GM19467 (cell line): Measurements from ENCODE around the gene ACTRT2.

Experiments used
- ATAC-seq: cut with Tn5 transposase; IDR thresholded peaks from one replicate; pipeline ENCODE4 v1.9.1; 2021; ENCODE audit warnings: mild to moderate bottlenecking, moderate library complexity; ENCODE audit not compliant: unreplicated experiment

Gene ACTRT2

GRCh38 chr1:3002349-3003038, 18.8 kb upstream of the ACTRT2 start:
- ATAC-seq, result no peak

GRCh38 chr1:3003039-3003940, 18.0 kb upstream of the ACTRT2 start:
- ATAC-seq, result no peak

GRCh38 chr1:3003941-3004270, 17.4 kb upstream of the ACTRT2 start:
- ATAC-seq, result no peak

- ATAC-seq, result no peak
Observed at GRCh38 chr1:3004285-3005205, 16.7 kb upstream of the ACTRT2 start.

GRCh38 chr1:3005771-3006170, 15.5 kb upstream of the ACTRT2 start:
- ATAC-seq, result no peak

- ATAC-seq, result no peak
Observed at GRCh38 chr1:3007298-3008147, 13.7 kb upstream of the ACTRT2 start.

GRCh38 chr1:3009021-3009420, 12.2 kb upstream of the ACTRT2 start:
- ATAC-seq, result no peak

- ATAC-seq, result no peak
Observed at GRCh38 chr1:3009556-3009955, 11.7 kb upstream of the ACTRT2 start.

GRCh38 chr1:3011127-3011526, 10.1 kb upstream of the ACTRT2 start:
- no peak for ATAC-seq

- no peak for ATAC-seq
Observed at GRCh38 chr1:3011631-3012455, 9.4 kb upstream of the ACTRT2 start.

- no peak for ATAC-seq
Observed at GRCh38 chr1:3012456-3013291, 8.6 kb upstream of the ACTRT2 start.

GRCh38 chr1:3013371-3014049, 7.8 kb upstream of the ACTRT2 start:
- ATAC-seq, result no peak

- ATAC-seq, result no peak
Observed at GRCh38 chr1:3014050-3014440, 7.2 kb upstream of the ACTRT2 start.

- ATAC-seq, result no peak
Observed at GRCh38 chr1:3014443-3015268, 6.6 kb upstream of the ACTRT2 start.

- no peak for ATAC-seq
Observed at GRCh38 chr1:3015269-3015635, 6.0 kb upstream of the ACTRT2 start.

GRCh38 chr1:3015744-3016143, 5.5 kb upstream of the ACTRT2 start:
- ATAC-seq, result no peak
